Panc1 (cell line): ENCODE data around the gene SLC11A2. TPM values are rescaled to one million over a fixed set of nuclear protein-coding genes. Genes with fewer than 3 reads are reported as not detected.

Source experiments
- ATAC-seq: fragments of 200-7000 bp; cut with Tn5 transposase; 2 replicates; pipeline ENCODE4 v1.9.1; 2020; ENCODE audit warnings: mild to moderate bottlenecking, moderate library complexity
- BruUV-seq: library from RNA; stranded (reverse); fragments of 400-500 nt; replicated peaks from 2 replicates; lab custom pipeline; 2021; lab: Mats Ljungman, UMichigan
- CTCF ChIA-PET: fragments of 300-600 bp; sonication (Branson Sonifier 250); formaldehyde crosslinking; loops from one replicate; lab custom pipeline; 2022; ENCODE audit warnings: antibody characterized with exemption; lab: Charles Lee
- POLR2A ChIA-PET: fragments of 300-600 bp; sonication (Branson Sonifier 250); formaldehyde crosslinking; loops from one replicate; lab custom pipeline; 2022; ENCODE audit warnings: antibody characterized with exemption; lab: Charles Lee
- DNase-seq: peaks from one replicate; pipeline ENCODE4 v3.0.0-alpha.2; 2010; ENCODE audit warnings: low read depth, low spot score
- H3K27ac ChIP-seq: 2 replicates; pipeline ENCODE4 v1.5.1; 2011; ENCODE audit warnings: mild to moderate bottlenecking, low read length, inconsistent platforms
- H3K27me3 ChIP-seq: fragments of 200-500 bp; sonication (Bioruptor generic); 2 replicates; pipeline ENCODE4 v1.6.0; 2014; ENCODE audit warnings: low read length, inconsistent platforms; ENCODE audit not compliant: control insufficient read depth, insufficient read depth
- H3K36me3 ChIP-seq: fragments of 200-500 bp; sonication (Bioruptor generic); 2 replicates; pipeline ENCODE4 v1.5.1; 2014; ENCODE audit warnings: inconsistent platforms, mild to moderate bottlenecking, low read length, moderate library complexity; ENCODE audit not compliant: control insufficient read depth, insufficient read depth
- H3K4me1 ChIP-seq: 2 replicates; pipeline ENCODE4 v1.5.1; 2011; ENCODE audit warnings: inconsistent platforms, mild to moderate bottlenecking, low read length, moderate library complexity; ENCODE audit not compliant: control insufficient read depth, insufficient read depth
- H3K4me3 ChIP-seq, 2 experiments: 2 replicates each; pipeline ENCODE4 v1.5.1; 2011 to 2012; ENCODE audit warnings: low read depth in 2 of 2, low read length in 2 of 2, mild to moderate bottlenecking in 2 of 2, inconsistent platforms in 1 of 2, moderate library complexity in 1 of 2
- H3K9me3 ChIP-seq: fragments of 200-500 bp; sonication (Bioruptor generic); 2 replicates; pipeline ENCODE4 v1.5.1; 2014; ENCODE audit warnings: low read depth, mild to moderate bottlenecking, inconsistent platforms, low read length, moderate library complexity; ENCODE audit not compliant: control insufficient read depth, insufficient read depth
- CTCF ChIP-seq: fragments of 450-650 bp; IDR thresholded peaks from 2 replicates; pipeline ENCODE4 v1.5.1; 2017; ENCODE audit warnings: mild to moderate bottlenecking
- POLR2AphosphoS5 ChIP-seq: IDR thresholded peaks from 2 replicates; pipeline ENCODE4 v1.6.1; 2012; ENCODE audit warnings: mild to moderate bottlenecking, low read depth, low read length, moderate library complexity
- REST ChIP-seq, 2 experiments: IDR thresholded peaks; 2 replicates each; pipeline ENCODE4 v1.6.1; 2011 to 2012; ENCODE audit warnings: low read depth in 2 of 2, control low read depth in 1 of 2, low read length in 1 of 2, mild to moderate bottlenecking in 1 of 2, moderate library complexity in 1 of 2; ENCODE audit not compliant: insufficient read depth in 1 of 2
- SIN3A ChIP-seq: IDR thresholded peaks from 2 replicates; pipeline ENCODE4 v1.6.1; 2012; ENCODE audit warnings: low read depth, mild to moderate bottlenecking, low read length, moderate library complexity, borderline replicate concordance; ENCODE audit not compliant: insufficient read depth
- TCF7L2 ChIP-seq: IDR thresholded peaks from 2 replicates; pipeline ENCODE4 v1.6.1; 2011; ENCODE audit warnings: mild to moderate bottlenecking, low read depth, low read length, inconsistent platforms
- in situ Hi-C: cut with HindIII; loops from 2 replicates; pipeline ENCODE4 v1.10.0; 2016; ENCODE audit warnings: low sequenced_read_pairs, low pct_unique_long_range_greater_than_20kb
- intact Hi-C: fragments of 100-400 bp; cut with micrococcal nuclease; formaldehyde crosslinking; loops from one replicate; pipeline ENCODE4 v1.10.0; 2022; ENCODE audit not compliant: unreplicated experiment
- total RNA-seq: library from RNA; stranded (reverse); gene quantifications from one replicate; pipeline ENCODE4 v1.2.1, GENCODE V29; 2021; ENCODE audit not compliant: unreplicated experiment

Gene SLC11A2
- total RNA-seq, 1 experiment from 2014 or later, result 59.9 TPM

- BruUV-seq, result no TSS peak
Observed at GRCh38 chr12:50936821-50937530, 89.2 kb downstream of the SLC11A2 start.

More at GRCh38 chr12:50936821-50937530, 89.2 kb downstream of the SLC11A2 start:
- ChIA-PET CTCF (no interaction called here), POLR2A (no interaction called here)
- ATAC-seq, result no peak
- no peaks in the 10 kb centered on the region for H3K9me3 ChIP-seq
- no peak overlapping the region for H3K4me3 ChIP-seq
- no peaks in the 10 kb centered on the region for H3K4me1 ChIP-seq
- in situ Hi-C loops, result no loop called here
- no peaks in the 10 kb centered on the region for H3K36me3 ChIP-seq
- TF ChIP-seq CTCF (no peak), REST (IDR thresholded peaks at IDR 0.05; ENCODE audit: insufficient read depth in 1 of 2, low read depth in 2 of 2, low read length in 1 of 2) (no peak), POLR2AphosphoS5 (no peak), TCF7L2 (no peak), SIN3A (no peak)
- no peak overlapping the region for H3K27ac ChIP-seq
- 0 out of 2 replicates have a peak, but pooled peaks cover under 1% of the 10 kb centered on the region for H3K27me3 ChIP-seq
- intact Hi-C loops, result no loop called here
- DNase-seq, result no peak
